ENCODE measurements around the gene MDFI.

- no peak for TF ChIP-seq EZH2 (IDR thresholded peaks at IDR 0.05)
- peak; percentile 89 for TF ChIP-seq CTCF (IDR thresholded peaks at IDR 0.05)
- TF ChIP-seq EZH2phosphoT487 (IDR thresholded peaks at IDR 0.05), result no peak
These were observed 43.8 kb downstream of the MDFI start for GRCh38 chr6:41682056-41682477.

Data from neural progenitor cell (in vitro differentiated cells).